Hematopoietic multipotent progenitor cell treated with erythropoietin and hydrocortisone succinate and interleukin-3 and kit ligand, for 4 days (in vitro differentiated cells): ENCODE results near the gene CACNA2D3.

ENCODE experiments used
- DNase-seq: peaks from one replicate; pipeline ENCODE4 v3.0.0-alpha.2; 2015

The CACNA2D3 gene

DNA sequence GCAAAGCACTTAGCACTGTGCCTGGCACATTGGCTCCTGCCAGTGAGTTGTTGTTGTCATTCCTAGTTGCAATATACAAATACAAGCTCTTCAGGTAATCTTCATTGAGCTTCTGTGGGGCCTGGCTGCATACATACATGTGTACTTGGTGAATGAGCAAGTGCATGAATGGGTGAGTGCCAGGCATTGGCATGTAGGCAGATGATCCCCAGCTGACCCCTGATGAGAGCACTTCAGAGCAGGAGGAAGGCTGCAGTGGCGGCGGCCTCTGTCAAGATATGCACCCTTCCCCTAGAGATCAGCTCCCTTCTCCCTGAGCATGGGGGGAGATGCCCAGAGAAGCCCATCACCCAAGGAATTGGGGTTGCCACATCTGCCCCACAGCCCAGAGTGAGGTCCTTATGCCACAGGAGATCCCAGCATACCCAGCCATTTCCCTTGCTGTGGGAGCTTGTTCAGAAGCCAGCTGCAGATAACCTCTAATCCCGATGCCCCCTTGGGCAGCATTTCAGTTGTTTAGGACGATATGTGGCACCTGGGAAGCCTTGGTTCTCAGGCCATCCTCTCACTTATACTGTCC, 8.8 kb downstream of the CACNA2D3 start:
- DNase-seq: no peak

DNA sequence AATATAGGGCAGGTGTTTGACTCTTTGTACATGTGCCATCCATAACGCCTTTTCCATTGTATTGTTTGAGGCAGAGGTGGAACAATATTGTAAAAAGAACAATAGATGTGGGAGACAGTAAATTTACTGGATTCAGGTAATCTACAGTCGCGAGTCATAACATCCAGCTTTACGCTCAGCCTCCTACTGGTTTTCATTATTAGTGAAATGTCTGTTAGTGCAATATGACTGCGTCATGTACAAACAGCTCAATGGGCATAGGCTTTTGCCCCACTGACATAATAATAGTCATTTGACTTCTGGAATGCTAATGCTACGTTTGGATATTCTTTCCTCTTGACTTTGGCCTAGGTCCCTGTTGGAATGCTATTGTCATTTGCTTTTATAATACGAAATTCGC, 9.5 kb downstream of the CACNA2D3 start:
- DNase-seq: no peak

DNA sequence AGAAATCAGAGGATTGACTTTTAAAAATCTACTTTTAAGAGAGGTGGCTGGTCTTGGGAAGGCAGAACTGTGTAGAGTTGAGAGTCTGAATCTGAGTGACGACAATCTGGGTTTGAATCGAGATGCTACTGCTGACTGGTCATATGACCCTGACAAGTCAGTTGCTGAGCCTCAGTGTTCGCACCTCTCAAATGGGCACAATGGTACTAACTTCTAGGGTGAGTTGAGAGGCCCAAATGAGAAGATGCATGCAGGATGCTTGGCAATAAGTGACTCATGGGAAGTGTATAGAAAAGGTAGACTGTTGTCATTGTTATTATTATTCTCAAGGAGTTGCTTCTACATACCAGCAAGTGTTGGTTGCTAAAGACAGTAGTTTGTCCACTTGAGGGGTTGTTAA, 10.3 kb downstream of the CACNA2D3 start:
- DNase-seq: no peak

DNA sequence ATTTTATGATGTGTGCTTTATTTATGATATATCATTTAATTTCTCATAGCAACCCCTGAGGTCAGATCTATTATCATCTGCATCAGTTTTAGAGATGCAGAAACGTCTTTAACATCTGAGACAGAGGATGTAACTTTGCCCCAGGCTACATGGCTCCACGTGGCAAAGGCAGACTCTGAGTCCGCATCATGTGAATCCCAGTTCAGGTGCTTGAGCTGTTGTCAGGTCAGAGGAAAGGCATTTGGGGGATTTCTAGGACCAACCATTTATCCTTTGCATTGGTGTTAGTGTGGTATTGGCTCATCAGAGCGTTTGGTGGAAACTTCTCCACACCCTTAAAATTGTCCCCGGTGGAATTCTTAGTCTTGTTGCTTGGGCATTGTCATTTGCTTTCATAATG, 10.8 kb downstream of the CACNA2D3 start:
- DNase-seq: no peak

DNA sequence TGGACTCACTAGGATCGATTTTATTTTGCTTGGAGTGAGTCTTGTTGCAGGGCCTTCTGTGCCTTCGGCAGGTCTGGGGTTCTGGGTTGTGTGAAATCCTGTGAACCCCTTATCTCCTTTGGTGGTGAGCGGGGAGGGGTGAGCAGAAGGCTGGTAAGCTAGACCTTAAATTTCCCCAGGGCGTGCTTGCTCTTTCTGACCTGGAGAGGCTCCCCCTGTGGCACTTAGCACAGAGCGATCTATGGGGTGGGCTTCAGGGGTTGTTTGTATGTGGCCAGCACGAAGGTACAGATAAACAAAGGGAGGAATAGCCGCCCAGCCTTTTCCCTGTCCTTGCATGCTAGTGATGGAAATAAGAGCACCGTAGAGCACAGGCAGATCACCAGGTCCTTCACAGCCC, 11.8 kb downstream of the CACNA2D3 start:
- no peak for DNase-seq

DNA sequence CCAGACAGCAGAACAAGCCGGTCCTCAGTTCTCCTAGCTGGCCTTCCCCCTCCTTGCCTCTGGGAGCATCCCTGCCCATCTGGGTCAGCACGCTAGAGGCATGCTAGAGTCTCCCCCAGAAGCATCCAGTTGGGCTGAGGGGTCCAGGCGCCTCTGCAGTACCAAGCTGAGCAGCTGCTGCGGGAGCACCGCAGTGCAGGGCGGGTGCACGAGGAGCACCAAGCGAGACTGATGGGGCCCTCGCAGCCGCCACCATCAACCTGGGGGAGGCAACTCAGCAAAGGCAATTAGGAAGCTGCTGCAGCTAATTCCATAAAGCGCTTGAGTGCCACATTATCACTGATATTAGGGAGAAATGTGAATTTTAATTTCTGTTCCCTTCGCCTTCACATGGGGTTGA, 12.4 kb downstream of the CACNA2D3 start:
- no peak for DNase-seq

DNA sequence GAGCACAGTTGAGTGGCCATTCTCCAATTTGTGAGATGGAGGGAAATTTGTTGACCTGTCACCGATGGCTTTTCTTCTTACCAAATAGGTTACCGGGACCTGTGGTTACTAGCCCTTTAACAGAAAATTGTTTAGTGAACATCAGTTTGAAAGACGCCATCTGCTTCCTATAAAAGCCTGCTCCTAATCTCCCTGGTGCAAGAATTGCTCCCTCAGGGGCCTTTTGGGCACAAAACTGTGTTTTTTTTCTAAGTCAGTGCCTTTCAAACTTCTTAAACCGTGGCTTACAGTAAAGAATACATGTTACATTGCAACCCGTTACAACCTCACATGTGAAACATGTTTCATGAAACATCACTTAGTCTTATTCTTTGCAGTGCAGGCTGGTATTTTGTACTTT, 15.0 kb downstream of the CACNA2D3 start:
- no peak for DNase-seq

DNA sequence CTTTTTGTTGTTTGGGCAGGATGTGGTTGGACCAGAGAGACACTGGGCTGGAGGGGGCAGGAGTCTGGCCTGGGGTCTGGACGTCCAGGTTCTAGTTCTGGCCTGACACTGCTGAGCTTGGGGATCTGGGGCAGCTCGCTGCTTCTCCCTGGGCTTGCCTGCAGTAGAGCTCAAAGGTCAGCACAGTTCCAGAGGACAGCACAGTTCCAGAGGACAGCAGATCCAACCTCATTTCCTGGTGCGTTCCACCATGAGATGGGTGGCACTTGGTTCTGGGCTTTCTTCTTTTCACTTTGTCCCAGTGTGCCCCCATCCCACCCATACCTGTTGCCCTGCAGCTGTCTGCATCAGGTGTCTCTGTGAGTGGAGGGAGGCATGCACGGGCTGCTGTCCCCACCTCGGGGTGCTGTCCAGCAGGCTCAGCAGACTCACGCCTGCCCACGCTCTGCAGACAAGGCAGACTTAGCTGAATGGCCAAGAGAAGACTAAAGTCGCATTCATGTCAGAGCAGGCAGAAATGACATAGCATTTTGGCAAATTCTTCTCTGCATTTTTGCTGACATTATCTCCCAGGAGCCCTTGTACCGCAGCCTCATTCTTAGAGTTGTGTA, 16.7 kb downstream of the CACNA2D3 start:
- DNase-seq: no peak

DNA sequence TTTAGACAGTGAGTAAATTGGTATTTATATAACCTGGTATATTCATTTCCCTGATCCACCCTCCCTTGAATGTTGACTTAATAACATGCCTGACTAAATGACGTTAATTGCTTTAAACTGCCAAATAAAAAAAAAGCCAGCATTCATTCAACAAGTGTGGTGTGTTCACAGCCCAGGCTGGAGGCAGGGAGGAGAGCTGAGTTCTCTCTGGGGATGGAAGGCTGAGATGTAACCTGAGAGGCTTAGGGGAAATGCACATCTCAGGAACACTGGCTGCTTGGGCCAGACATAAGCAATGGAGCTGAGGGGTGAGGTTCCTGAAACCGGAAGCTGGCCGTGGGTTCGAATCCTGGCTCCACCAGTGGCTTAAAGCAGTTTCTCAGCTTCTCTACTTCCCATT, 17.3 kb downstream of the CACNA2D3 start:
- DNase-seq: no peak

DNA sequence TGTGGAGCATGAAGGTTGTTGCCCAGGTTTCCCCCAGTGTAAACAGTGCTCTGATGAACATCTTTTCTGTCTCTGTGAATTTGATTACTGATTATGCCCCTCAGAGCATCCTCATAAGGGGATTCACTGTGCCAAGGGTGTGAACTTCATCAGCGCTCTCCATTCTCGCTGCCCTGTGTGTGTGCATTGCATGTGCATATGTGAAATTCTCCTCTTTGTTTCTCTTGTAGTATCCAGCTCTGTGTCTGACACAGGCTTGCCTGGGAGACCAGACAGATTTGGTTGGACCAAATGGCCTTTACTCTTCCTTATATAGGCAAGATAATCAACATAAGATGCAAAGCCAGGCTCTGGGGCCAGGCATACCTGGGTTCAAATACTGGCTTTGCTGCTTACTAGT, 21.9 kb downstream of the CACNA2D3 start:
- DNase-seq: no peak

DNA sequence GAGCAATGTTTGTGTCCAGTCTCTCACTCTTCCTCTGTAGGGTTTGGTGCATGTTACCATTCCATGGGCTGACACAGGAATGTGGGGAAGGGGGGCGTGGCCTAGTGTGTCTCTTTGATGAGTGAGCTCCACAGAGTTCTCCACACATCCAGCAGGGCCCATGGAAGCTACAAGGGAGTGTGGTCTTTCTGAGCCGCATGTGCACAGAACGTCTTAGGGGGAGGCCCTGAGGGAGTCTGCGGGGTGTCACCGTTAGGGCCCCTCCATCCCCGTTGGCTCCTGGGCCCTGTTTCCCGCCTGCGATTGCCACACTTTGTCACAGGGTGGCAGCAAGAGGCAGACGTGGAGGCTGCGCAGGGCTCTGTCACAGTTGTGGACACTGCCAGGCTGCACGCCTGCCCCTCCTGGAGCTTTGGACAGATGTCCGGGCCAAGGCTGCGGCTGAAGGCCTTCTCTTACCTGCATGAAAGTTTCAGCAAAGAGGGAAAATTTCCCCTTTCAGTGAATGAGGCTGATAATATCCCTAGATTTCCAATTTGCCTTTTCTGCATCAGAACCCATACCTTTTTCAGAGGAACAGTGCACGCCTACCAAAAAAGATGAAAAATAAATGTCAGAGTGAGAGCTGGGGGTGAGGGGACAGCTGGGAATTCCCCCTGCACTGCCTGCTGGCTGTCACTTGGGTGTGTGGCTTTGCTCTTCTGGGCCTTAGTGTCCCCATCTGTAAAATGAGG, 24.3 kb downstream of the CACNA2D3 start:
- DNase-seq: peak; percentile 60

DNA sequence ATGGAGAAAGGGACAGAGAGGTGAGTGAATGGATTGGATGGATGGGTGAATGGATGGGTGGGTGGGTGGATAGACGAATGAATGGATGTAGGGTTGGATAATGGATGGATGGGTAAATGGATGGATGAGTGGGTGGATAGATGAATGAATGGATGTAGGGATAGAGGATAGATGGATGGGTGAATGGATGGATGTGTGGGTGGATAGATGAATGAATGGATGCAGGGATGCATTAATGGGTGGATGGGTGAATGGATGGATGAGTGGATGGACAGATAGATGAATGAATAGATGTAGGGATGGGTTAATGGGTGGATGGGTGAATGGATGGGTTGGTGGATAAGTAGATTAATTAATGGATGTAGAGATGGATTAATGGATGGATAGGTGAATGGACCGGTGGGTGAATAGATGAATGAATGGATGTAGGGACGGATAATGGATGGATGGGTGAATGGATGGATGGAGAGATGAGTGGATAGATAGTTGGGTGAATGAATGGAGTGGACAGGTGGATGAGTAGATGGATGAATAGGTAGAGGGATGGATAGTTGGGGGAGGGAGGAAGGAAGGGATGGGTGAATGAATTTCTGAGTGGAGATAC, 28.6 kb downstream of the CACNA2D3 start:
- DNase-seq: no peak

DNA sequence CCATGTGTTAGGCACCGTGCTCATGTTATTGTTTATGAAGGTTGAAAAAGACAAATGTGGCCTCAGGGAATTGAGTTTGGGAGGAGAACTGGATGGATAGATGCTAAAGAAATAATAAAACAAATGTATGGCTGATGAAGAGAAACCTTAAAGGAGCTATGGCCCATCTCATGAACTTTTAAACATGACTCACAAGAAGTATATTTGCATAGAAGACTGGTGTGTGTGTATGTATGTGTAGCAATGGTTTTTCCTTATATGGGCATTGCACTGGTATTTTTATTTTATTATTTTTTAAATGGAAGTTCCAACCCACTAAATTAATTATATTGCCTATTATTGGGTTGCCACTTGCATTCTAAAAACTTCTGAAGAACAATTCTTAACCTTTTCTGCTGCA, 31.1 kb downstream of the CACNA2D3 start:
- DNase-seq: no peak

DNA sequence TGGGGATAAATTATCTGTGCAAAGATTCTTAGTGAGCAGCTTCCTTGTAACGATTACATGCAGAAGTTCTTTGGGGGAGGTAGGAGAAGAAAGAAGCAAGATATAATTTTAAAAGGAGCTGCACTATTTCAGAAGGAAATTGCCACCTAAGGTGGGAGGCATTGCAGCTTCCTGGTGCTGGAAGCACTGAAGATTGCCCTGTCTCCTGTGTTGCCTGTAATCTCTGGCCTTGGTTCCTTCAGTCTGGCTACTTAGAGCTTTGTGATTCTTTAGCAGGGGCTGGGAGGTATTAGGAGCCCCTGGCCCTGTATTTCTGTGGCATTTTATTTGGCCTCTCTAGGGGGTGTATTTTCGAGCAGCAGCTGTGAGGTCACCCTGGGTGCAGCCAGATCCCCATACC, 35.5 kb downstream of the CACNA2D3 start:
- DNase-seq: no peak

DNA sequence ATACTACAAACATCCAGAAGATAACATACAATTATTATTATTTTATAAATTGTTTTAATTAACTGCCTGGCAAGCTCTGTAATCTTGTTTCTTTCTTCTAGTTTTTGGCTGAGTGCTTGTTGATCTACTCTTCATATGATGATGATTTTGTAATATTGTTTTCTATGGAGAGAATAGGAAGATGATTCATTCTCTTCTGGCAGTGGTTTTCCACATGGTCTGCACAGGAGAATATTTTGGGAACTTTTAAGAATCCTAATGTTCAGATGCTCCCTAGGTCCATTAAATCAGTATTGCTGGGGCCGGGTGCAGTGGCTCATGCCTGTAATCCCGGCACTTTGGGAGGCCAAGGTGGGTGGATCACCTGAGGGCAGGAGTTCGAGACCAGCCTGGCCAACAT, 37.6 kb downstream of the CACNA2D3 start:
- DNase-seq: no peak

DNA sequence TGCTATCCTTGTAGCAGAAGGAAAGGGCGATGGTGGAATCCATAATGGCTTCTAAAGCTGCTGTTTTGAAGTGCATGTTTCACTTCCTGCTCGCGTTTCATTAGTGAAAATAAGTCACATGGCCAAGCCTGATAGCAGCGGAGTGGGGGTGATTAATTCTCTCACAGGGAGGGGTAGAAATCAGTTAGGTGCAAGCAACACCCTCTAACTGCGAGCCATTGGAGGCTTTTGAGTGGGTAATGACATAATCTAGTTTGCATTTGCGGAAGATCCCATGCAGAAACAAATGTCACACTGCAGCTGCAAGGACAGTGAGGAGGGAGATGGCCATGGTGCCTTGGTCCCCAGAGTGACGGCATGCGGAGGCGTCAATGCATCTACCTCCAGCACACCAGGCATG, 41.1 kb downstream of the CACNA2D3 start:
- DNase-seq: no peak

DNA sequence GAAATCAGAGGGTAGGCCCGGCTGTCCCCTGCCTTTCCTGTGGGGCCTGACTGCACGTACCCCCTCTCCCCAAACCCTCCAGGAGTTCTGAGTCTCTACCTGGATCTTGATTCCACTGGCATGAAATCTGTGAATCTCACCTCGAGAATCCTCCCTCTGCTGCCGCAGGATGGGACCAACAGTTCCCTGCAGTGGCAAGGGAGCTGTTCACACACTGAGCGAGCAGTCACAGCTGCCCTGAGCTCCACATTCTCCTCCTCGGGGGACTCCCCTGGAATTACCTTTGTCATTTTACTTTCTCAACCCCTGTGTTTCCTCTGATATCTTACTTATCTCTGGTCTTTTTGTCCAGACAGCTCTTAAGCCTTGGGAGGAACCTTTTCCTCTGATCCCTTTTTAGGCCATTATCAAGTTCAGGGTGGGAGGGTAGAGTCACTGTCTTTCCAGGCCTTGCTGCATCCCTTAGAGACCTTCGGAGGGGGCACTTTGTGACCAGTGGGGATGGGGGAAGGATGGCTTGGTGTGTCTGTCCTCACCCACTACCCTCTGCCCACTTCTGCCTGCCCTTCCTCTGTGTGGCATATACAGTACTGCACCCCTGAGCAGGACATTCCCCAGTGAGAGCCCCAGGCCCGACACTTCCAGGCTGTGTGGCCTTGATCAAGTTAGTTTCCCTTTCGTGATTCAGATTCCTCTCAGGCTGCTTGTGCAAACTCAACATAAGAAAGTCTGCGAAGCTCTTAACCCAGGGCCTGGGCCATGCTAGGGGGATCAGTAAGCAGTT, 42.0 kb downstream of the CACNA2D3 start:
- DNase-seq: no peak

DNA sequence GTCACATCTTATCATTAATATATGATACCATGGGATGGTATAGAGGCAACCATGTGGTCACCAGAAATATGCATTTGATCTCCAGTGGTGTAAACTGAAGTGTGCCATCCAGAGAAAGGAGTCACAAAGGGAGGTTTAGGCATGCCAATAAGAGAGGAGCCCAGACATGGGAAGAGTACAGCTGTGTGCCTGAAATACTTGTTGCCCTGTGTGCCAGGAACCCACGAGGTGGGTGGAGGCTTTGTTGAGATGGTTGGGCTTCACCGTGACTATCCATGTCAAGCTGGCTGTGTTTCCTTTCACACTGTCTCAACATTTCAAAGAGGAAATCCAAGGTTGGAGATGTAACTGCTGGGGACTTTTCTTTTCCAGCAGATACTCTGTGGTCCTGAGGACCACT, 43.5 kb downstream of the CACNA2D3 start:
- no peak for DNase-seq

DNA sequence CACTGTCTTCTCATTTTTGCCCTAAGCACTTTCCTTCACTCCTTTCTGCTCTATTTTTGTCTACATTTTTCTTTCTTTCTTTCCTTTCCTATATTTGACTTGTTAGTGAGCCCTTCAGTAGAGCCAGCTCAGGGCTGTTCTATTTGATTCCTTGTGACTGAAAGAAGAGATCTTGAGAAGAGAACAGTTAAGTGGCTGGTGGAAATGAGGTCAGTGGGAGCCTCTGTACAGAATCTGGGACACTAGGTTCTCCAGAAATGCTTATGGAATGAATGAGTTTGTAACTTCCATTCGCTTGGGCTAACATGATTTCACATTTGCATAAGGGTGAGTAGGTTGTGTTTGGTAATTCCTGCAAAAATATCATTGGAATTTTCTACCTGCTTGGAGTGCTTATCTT, 45.6 kb downstream of the CACNA2D3 start:
- no peak for DNase-seq

DNA sequence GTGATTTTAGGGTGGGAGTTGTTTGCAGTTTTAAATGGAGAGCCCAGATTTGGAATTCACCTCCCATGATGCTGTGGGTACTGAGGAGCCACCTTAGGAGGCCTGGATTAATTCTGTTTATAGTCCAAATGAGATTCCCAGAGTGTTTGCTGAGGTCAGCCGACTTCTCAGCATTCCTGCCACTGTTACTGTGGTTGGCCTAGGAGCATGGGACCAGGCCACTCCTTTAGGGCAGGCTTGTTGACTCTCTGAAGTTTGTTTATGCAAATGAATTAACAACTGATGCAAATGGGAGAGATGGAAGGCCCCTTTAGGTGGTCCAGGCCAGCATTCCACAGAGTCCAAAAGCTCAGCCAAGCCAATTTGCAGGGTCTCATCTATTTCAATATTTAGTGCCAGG, 46.1 kb downstream of the CACNA2D3 start:
- DNase-seq: no peak

DNA sequence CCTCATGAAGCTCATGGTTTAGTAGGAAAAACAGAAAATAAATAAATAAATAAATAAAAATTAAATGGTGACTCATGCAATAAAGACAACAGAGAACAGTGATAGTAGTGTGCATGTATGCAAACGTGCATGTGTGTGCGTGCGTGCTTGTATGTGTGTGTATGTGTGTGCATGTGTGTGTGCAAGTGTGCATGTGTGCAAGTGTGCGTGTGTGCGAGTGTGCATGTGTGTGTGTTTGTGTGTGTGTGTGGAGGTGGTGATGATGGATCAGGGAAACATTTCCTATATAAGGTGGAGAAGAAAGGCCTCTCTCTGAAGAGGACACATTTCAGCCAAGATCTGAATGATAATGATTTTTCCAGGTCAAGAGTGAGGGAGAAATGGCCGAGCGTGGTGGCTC, 47.2 kb downstream of the CACNA2D3 start:
- no peak for DNase-seq

DNA sequence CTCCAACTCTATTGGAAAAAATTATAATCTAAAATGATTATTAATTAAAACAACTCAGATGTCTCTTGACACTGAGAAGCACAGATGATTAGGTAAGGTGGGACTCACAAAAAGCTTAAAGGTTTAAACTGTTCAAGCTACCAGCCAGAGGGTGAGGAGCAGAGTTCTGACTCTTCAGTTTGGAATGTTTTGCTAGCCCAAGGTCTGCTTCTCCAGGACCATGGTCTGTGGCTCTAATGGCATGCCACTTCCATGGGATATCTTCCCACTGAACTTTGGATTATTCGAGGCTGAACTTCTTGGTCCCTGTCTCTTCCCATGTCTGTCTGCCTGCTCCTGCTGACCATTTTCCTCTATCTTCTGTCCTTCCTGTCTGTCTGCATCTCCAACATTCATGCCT, 49.2 kb downstream of the CACNA2D3 start:
- no peak for DNase-seq

DNA sequence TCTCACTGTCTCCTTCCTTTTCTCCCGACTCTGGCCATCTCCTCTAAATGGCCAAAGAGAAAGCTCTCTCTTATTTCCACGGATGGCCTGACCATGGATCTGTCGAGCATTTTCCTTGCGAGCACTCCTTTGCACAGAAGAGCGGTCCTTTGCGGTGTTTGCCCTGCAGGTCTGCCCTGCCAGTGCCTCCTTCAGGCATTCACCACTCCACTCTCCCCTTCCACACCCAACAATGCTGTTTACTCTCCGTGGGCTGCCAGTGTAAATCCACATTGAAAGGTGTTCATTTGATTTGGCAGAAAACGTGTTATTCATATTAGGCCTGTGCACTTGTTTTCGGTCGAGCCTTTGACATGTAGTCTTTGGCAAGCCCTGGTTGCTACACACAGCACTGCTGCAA, 49.6 kb downstream of the CACNA2D3 start:
- DNase-seq: no peak

DNA sequence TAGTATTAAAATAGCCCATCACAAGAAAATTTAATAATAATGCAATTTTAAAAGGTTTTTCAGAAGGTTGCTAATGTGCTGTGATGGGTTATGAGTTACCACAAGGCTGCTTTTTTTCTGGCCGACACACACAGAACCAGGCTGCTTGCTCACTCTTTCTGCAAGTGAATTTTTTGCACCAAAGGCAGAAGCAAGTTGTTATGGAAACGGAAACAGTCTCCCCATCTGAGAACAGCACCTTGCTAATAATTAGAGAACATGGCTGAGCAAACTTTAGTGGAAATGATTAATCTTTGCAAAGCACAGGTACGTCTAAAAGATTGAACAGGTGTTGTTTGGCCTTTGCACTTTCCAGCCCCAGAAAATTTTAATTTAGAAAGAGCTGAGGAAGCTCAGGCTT, 51.0 kb downstream of the CACNA2D3 start:
- DNase-seq: no peak
